Sigmoid colon (tissue), 4 donors: ENCODE data around the gene HORMAD2.

Source experiments
- CTCF ChIP-seq, 4 experiments: fragments of 450-650 bp in 3 of 4; fragments of 200-600 bp in 1 of 4; IDR thresholded peaks; one replicate each; pipeline ENCODE4 v1.5.1; 2016 to 2019; ENCODE audit warnings: antibody characterized with exemption in 4 of 4, mild to moderate bottlenecking in 3 of 4, moderate library complexity in 2 of 4
- EP300 ChIP-seq, 4 donors: sonication (generic); formaldehyde crosslinking; IDR thresholded peaks; one replicate each; pipeline ENCODE4 v1.6.1; 2017; ENCODE audit warnings: antibody characterized with exemption in 4 of 4
- POLR2A ChIP-seq, 2 donors: fragments of 450-650 bp; IDR thresholded peaks; one replicate each; pipeline ENCODE4 v1.6.1; 2016; ENCODE audit warnings: antibody characterized with exemption in 2 of 2, mild to moderate bottlenecking in 2 of 2, moderate library complexity in 2 of 2
- POLR2AphosphoS5 ChIP-seq, 4 donors: sonication (generic); formaldehyde crosslinking; IDR thresholded peaks; one replicate each; pipeline ENCODE4 v1.6.1; 2017; ENCODE audit warnings: antibody characterized with exemption in 4 of 4

DNA sequence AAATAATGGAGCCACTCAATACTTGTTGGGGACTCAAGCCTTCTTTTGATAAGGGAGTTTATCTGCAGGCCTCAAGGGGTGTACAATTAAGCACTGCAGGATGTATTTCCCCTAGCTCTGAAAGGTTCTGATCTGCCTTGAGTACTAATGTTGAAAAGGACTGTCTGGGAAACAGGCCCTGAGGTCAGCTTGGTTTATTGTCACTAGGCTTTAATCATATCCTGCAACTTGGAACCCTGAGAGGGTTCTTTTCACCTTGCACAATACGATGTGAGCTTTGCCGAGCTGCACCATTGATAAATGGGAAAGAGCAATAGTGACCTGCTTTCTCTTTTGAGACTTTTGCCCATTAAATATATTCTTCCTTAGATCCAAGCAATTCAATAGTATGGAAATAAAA, 31.6 kb upstream of the HORMAD2 start:
- TF ChIP-seq CTCF (IDR thresholded peaks at IDR 0.05) (no peak), POLR2A (IDR thresholded peaks at IDR 0.05) (no peak), POLR2AphosphoS5 (IDR thresholded peaks at IDR 0.05) (no peak), EP300 (IDR thresholded peaks at IDR 0.05) (no peak)
